Upper lobe of left lung (tissue), 4 donors: ENCODE results near the gene SFTPB.
"Not testable (repeated sequence)": the region's sequence is repeated elsewhere in the genome, so short reads cannot be mapped to it uniquely, and the experiment has no call there.

Experiments used
- EP300 ChIP-seq, 4 donors: sonication (generic); formaldehyde crosslinking; IDR thresholded peaks; one replicate each; pipeline ENCODE4 v1.5.1; 2017; ENCODE audit warnings: antibody characterized with exemption in 4 of 4, control low read depth in 2 of 4
- POLR2A ChIP-seq, 4 donors: fragments of 450-650 bp; IDR thresholded peaks; one replicate each; pipeline ENCODE4 v1.5.1; 2016 to 2017; ENCODE audit warnings: antibody characterized with exemption in 4 of 4, mild to moderate bottlenecking in 2 of 4
- POLR2AphosphoS5 ChIP-seq, 2 donors: sonication (generic); formaldehyde crosslinking; IDR thresholded peaks; one replicate each; pipeline ENCODE4 v1.5.1; 2017; ENCODE audit warnings: antibody characterized with exemption in 2 of 2
- TF ChIP-seq, protein P1 (sequence below), 6 experiments: fragments of 450-650 bp in 4 of 6; fragments of 200-600 bp in 2 of 6; sonication (generic) in 2 of 6; IDR thresholded peaks; one replicate each; pipeline ENCODE4 v1.5.1; 2016 to 2019; ENCODE audit warnings: antibody characterized with exemption in 6 of 6

DNA sequence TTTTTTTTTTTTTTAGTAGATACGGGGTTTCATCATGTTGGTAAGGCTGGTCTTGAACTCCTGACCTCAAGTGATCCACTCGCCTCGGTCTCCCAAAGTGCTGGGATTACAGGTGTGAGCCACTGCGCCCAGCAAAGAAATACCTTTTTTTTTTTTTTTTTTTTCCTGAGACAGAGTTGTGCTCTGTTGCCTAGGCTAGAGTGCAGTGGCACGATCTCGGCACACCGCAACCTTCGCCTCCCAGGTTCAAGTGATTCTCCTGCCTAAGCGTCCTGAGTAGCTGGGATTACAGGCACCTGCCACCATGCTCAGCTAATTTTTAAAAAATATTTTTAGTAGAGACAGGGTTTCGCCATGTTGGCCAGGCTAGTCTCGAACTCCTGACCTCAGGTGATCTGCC is 7.7 kb downstream of the SFTPB start:
- not testable (repeated sequence) for TF ChIP-seq POLR2AphosphoS5, POLR2A, EP300 (IDR thresholded peaks at IDR 0.05)
- TF ChIP-seq, protein P1, sequence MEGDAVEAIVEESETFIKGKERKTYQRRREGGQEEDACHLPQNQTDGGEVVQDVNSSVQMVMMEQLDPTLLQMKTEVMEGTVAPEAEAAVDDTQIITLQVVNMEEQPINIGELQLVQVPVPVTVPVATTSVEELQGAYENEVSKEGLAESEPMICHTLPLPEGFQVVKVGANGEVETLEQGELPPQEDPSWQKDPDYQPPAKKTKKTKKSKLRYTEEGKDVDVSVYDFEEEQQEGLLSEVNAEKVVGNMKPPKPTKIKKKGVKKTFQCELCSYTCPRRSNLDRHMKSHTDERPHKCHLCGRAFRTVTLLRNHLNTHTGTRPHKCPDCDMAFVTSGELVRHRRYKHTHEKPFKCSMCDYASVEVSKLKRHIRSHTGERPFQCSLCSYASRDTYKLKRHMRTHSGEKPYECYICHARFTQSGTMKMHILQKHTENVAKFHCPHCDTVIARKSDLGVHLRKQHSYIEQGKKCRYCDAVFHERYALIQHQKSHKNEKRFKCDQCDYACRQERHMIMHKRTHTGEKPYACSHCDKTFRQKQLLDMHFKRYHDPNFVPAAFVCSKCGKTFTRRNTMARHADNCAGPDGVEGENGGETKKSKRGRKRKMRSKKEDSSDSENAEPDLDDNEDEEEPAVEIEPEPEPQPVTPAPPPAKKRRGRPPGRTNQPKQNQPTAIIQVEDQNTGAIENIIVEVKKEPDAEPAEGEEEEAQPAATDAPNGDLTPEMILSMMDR (IDR thresholded peaks at IDR 0.05): not testable (repeated sequence)
